ENCODE measurements around the gene FLT1.

Gene FLT1

DNA sequence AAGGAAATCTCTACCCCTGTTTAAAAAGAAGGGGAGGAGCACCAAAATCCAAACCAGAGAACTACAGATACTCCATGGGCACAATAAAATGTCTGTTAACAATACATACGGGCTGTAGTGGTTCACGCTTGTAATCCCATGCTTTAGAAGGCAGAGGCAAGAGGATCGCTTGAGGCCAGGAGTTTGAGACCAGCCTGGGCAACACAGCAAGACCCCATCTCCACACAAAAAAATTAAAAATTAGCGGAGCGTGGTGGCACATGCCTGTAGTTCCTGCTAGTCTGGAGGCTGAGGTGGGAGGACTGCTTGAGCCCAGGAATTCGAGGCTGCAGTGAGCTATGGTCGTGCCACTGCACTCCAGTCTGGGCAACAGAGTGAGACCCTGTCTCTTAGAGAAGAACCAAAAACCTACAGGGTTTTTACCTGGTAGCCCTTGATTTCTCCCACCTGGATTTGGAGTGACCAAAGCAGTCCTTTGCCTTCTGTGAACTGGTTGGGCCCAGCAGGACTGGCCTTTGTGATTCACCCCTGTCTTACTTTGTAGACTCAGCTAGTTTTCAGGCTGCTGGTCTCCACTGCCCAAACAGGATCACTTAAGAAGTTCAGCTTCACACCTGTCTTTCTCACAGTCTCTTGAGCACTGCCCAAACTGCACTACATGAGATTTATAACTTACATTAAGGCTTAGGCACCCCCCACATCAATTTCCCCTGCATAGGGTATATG is 38.7 kb upstream of the FLT1 start:
- no peaks in the 10 kb centered on the region for H3K27me3 ChIP-seq (ENCODE audit: low read depth)

DNA sequence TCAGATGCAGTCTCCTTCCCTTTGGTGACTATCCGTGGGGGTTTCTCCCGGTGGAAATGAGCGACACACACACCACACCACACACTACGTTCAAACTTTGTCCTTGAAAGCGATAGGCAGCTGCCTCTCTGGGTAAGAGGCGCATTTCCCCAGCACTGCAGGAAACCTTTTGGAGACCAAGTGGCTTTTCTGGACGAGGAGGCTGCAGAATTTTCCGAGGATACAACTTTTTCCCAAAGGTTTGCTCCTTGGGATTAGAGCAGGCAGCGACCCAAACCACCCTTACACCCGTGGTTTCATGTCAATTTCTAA is 38.2 kb upstream of the FLT1 start:
- in situ Hi-C loops (cut with MboI; ENCODE audit: low sequenced_read_pairs): no loop called here
- Histone ChIP-seq H3K27me3 (ENCODE audit: low read depth) (no peaks in the 10 kb centered on the region), H3K4me3 (peak overlapping the region; percentile 29), H3K9me3 (peaks cover 4% of the 10 kb centered on the region; the same call in 1 of the 2 replicates), H3K4me1 (peaks cover 17% of the 10 kb centered on the region), H3K36me3 (replicated peaks) (no peaks in the 10 kb centered on the region)
- no peak for DNase-seq (ENCODE audit: low spot score in 2 of 2)

More for the DNA sequence above, 38.7 kb upstream of the FLT1 start:
- peaks cover 17% of the 10 kb centered on the region for H3K4me1 ChIP-seq
- no peak overlapping the region for H3K4me3 ChIP-seq
- DNase-seq (ENCODE audit: low spot score in 2 of 2): no peak
- in situ Hi-C loops (cut with MboI; ENCODE audit: low sequenced_read_pairs): no loop called here
- no peaks in the 10 kb centered on the region for H3K36me3 ChIP-seq (replicated peaks)
- H3K9me3 ChIP-seq: peaks cover 4% of the 10 kb centered on the region; the same call in 1 of the 2 replicates

DNA sequence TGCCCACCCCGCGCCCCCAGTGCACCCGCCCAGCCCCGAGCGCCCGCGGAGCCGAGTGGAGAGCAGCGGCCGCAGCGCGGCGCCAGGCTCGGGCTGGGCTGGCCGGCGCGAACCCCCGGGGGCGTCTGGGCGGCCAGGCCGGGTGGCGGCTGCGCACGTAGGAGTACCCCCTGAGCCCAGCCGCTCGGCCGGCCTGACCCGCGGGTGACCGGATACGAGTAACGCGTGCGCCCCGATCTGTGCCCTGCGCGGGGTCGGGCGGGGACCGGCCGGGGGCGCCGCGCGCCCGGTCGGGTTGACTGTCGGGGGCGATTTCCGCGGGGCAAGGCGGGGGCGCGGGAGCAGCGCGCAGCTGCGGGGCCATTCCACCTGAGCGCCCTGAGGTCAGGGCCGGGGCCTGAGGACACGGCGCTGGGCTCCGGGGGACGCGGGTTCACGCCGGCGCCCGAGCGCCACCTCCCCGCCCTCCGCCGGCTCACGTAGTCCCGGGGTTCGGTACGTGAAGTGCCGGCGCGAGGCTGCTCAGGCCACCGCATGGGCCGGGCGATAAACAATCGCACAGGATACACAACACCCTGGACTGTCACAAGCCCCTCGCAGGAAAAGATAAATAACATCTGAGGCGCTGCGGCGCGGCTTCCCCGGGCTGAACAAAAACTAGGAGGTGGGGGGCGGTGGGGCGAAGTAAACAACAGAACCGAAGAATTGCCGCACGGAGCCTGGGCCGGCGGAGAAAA is 37.6 kb upstream of the FLT1 start:
- in situ Hi-C loops (cut with MboI; ENCODE audit: low sequenced_read_pairs): no loop called here

DNA sequence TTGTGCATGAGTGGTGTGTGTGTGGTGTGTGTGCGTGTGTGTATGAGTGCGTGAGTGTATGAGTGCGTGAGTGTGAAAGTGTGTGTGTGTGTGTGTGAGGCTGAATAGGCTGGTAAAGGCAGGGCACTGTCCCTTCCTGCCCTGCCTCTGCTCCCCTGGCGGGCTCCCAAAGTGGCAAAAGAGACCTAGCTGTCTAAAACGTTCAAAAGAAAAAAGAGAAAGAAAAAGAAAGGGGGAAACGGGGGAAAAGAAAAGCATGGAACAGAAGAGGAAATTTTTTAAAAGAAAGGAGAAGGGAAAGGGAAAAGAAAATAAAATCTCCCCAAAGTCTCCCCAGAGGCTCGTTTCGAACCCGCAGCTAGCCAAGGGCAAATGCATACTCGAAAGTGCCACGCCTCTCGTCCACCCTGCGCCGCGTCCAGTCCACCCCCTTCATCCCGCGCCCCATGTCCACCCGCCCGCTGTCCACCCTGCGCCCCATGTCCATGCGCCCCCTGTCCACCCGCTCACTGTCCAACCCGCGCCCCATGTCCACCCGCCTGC is 37.0 kb upstream of the FLT1 start:
- H3K9me3 ChIP-seq: peaks cover 4% of the 10 kb centered on the region; the same call in 1 of the 2 replicates
- H3K36me3 ChIP-seq (replicated peaks): no peaks in the 10 kb centered on the region
- peaks cover 17% of the 10 kb centered on the region for H3K4me1 ChIP-seq
- peak overlapping the region; percentile 29 for H3K4me3 ChIP-seq
- no peaks in the 10 kb centered on the region for H3K27me3 ChIP-seq (ENCODE audit: low read depth)
- in situ Hi-C loops (cut with MboI; ENCODE audit: low sequenced_read_pairs): no loop called here
- peak in 1 of 2 experiments; percentile 12 for DNase-seq (ENCODE audit: low spot score in 2 of 2)

More for the DNA sequence above, 37.6 kb upstream of the FLT1 start:
- H3K27me3 ChIP-seq (ENCODE audit: low read depth): no peaks in the 10 kb centered on the region
- H3K4me1 ChIP-seq: peaks cover 17% of the 10 kb centered on the region
- peak in 1 of 2 experiments; percentile 56 for DNase-seq (ENCODE audit: low spot score in 2 of 2)
- peak overlapping the region; percentile 29 for H3K4me3 ChIP-seq
- H3K9me3 ChIP-seq: peaks cover 4% of the 10 kb centered on the region; the same call in 1 of the 2 replicates
- no peaks in the 10 kb centered on the region for H3K36me3 ChIP-seq (replicated peaks)

DNA sequence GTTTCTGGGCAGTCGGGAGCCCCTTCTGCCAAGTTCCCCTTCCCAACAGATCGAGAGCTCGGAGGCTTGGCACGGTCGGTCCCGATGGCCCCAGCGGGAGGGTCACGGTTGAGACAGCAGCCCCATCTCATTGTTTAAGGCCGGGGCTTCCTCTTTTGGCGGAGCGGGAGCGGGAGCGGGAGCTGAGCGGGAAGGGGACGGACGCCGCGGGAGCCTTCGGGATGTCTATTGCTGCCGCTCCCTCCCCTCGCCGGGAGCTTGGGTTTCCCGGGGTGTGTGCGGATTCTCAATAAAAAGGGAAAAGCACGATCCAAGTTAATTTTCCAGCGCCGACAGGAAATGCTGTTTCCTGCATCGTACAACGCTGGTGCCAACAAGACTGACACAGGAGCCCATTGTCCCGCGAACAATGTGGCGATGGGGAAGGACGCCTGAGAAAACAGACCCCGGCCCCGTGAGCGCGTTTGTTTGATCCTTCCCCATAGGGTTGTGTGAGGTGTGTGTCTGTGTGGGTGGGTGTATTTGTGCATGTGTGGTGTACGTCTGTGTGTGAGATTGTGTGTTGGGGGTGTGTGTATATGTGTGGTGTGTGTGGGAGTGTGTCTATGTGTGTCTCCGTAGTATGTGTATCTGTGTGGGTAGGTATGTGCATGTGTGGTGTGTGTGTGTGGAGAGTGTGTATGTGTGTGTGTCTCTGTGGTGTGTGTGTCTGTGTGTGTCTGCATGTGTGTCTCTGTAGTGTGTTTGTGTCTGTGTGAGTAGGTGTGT is 36.3 kb upstream of the FLT1 start:
- Histone ChIP-seq H3K27me3 (ENCODE audit: low read depth) (no peaks in the 10 kb centered on the region), H3K4me3 (peak overlapping the region; percentile 29), H3K36me3 (replicated peaks) (no peaks in the 10 kb centered on the region), H3K9me3 (peaks cover 4% of the 10 kb centered on the region; the same call in 1 of the 2 replicates), H3K4me1 (peaks cover 14% of the 10 kb centered on the region)
- in situ Hi-C loops (cut with MboI; ENCODE audit: low sequenced_read_pairs): no loop called here
- peak; percentile 26 to 51 for DNase-seq (ENCODE audit: low spot score in 2 of 2)

DNA sequence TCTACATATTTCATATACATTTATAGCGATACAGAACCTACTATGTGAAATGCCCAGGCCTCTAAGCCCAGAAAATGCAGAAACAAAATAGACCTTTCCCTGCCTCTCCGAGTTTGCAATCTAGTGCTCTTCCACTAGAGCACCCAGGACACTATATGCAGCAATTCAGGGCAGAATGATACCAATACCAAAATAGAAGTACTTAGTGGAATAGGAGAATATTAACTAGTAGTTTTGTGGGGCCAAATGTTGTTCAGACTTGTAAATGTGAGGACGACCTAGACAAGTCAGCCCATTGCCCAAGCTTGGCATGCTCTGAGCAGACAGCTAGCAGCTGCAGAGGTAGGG is 35.8 kb upstream of the FLT1 start:
- no peaks in the 10 kb centered on the region for H3K36me3 ChIP-seq (replicated peaks)
- DNase-seq (ENCODE audit: low spot score in 2 of 2): peak in 1 of 2 experiments; percentile 7
- peak overlapping the region; percentile 29 for H3K4me3 ChIP-seq
- no peaks in the 10 kb centered on the region for H3K27me3 ChIP-seq (ENCODE audit: low read depth)
- peaks cover 14% of the 10 kb centered on the region for H3K4me1 ChIP-seq
- in situ Hi-C loops (cut with MboI; ENCODE audit: low sequenced_read_pairs): no loop called here
- H3K9me3 ChIP-seq: peaks cover under 1% of the 10 kb centered on the region; the same call in 1 of the 2 replicates

DNA sequence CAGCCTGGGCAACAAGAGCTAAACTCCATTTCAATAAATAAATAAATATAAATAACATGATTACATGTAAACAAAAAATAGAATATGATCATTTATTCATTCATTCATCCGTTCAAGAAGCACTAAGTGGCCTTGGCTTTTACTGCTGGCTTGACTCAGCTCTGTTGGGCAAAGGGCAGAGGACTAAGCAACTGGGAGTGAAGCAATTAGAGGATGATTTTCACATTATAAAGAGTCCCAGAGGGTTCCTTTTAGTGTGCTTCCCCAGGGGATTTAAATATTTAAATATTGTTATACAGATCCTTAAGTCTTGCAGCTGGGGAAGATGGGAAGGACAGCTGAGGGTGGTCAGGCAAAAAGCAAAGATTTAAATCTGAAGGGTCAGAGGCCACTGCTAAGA is 34.9 kb upstream of the FLT1 start:
- peaks cover 14% of the 10 kb centered on the region for H3K4me1 ChIP-seq
- no peaks in the 10 kb centered on the region for H3K36me3 ChIP-seq (replicated peaks)
- no peak overlapping the region for H3K4me3 ChIP-seq
- in situ Hi-C loops (cut with MboI; ENCODE audit: low sequenced_read_pairs): no loop called here
- DNase-seq (ENCODE audit: low spot score in 2 of 2): no peak
- H3K27me3 ChIP-seq (ENCODE audit: low read depth): no peaks in the 10 kb centered on the region
- H3K9me3 ChIP-seq: no peaks in the 10 kb centered on the region

DNA sequence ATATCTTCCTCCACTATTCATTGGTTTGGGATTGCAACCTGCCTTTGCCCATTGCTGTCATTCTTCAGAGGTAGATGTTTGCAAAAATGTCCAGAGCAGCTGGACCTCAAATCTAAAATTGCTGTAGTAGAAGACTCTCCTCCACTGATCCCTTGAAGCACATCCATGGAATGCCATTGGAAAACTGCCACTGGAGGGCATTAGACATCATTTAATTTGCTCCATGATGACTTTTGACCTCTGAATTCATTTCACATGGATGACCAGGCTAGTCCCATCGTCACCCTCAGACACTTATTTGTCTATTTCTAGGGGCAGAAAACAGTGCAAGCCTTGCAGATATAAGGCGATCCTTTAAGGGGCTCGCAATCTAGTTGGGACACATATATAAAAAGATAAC is 33.9 kb upstream of the FLT1 start:
- Histone ChIP-seq H3K27me3 (ENCODE audit: low read depth) (no peaks in the 10 kb centered on the region), H3K4me3 (no peak overlapping the region), H3K9me3 (no peaks in the 10 kb centered on the region), H3K4me1 (peaks cover 14% of the 10 kb centered on the region), H3K36me3 (replicated peaks) (no peaks in the 10 kb centered on the region)
- in situ Hi-C loops (cut with MboI; ENCODE audit: low sequenced_read_pairs): no loop called here
- DNase-seq (ENCODE audit: low spot score in 2 of 2): no peak

DNA sequence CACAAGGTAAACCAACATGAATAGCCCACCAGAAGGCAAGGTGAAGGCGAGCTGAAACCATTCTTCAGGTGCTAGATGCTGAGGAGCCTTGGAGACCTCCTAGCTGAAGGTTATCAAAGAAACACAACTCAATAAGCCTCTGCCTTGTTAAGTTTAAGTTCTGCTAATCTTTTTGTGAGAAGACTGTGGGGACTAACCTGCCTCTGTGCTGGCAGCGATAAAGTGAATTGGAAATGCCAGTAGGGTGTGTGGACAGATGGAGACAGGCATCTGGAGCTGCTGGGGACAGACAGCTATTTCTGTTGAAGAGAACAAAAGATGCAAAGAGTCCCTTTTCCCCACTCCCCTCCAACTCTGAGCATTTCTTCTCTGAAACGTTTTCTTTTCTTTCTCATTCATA is 33.5 kb upstream of the FLT1 start:
- DNase-seq (ENCODE audit: low spot score in 2 of 2): no peak
- Histone ChIP-seq H3K27me3 (ENCODE audit: low read depth) (no peaks in the 10 kb centered on the region), H3K4me3 (no peak overlapping the region), H3K9me3 (no peaks in the 10 kb centered on the region), H3K4me1 (peaks cover 14% of the 10 kb centered on the region), H3K36me3 (replicated peaks) (no peaks in the 10 kb centered on the region)
- in situ Hi-C loops (cut with MboI; ENCODE audit: low sequenced_read_pairs): no loop called here

DNA sequence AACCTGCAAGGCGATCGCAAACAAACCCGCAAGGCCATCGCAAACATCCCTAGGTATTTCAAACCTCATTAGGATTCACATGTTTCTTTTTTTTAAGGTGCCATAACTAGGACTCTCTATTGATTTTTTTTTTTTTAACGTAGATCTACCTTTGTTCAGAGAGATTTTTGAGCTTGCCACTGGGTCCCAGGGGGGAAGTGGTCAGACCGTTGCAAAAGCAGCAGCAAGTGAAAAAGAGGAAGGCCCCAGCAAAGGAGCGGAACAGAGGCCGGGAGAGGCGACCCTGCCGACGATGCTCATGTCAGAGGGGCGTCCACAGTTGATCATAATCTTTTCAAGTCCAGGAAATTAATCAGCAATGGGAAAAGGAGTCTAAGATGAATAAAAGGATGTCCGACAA is 32.7 kb upstream of the FLT1 start:
- no peaks in the 10 kb centered on the region for H3K9me3 ChIP-seq
- no peak for DNase-seq (ENCODE audit: low spot score in 2 of 2)
- in situ Hi-C loops (cut with MboI; ENCODE audit: low sequenced_read_pairs): no loop called here
- no peaks in the 10 kb centered on the region for H3K27me3 ChIP-seq (ENCODE audit: low read depth)
- H3K36me3 ChIP-seq (replicated peaks): no peaks in the 10 kb centered on the region
- no peak overlapping the region for H3K4me3 ChIP-seq
- peaks cover 14% of the 10 kb centered on the region for H3K4me1 ChIP-seq

DNA sequence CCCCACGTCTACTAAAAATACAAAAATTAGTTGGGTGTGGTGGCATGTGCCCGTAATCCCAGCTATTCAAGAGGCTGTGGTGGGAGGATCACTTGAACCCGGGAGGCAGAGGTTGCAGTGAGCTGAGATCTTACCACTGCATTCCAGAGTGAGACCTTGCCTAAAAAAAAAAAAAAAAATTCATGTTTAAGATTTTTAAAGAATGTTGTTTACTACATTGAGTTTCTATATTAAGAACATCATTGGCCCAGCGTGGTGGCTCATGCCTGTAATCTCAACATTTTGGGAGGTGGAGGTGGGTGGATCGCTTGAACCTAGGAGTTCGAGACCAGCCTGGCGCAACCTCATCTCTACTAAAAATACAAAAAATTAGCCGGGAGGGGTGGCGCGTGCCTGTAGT is 31.9 kb upstream of the FLT1 start:
- DNase-seq (ENCODE audit: low spot score in 2 of 2): no peak
- in situ Hi-C loops (cut with MboI; ENCODE audit: low sequenced_read_pairs): no loop called here
- Histone ChIP-seq H3K4me3 (no peak overlapping the region), H3K36me3 (replicated peaks) (no peaks in the 10 kb centered on the region), H3K9me3 (no peaks in the 10 kb centered on the region), H3K4me1 (peaks cover 12% of the 10 kb centered on the region), H3K27me3 (ENCODE audit: low read depth) (no peaks in the 10 kb centered on the region)

DNA sequence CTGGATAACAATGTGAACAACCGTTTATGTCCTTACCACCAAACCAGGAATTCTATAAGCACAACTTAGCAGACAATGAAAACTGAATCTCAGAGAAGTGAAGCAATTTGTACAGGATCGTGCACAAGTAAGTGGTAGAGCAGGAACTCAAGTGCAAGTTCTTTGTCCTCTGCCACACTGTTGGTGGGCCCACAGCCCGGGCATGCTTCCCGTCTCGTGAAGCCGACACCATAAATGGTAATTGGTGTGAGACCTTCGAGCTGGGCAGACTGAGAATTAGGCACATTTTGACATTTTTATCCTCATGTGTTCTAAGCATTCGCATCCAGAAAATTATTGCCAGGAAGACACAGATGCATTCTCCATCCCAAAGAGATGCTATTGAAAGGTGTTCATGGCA is 27.9 kb upstream of the FLT1 start:
- Histone ChIP-seq H3K4me3 (no peak overlapping the region), H3K9me3 (no peaks in the 10 kb centered on the region), H3K4me1 (no peaks in the 10 kb centered on the region; the same call in 1 of the 2 replicates), H3K27me3 (ENCODE audit: low read depth) (peaks cover 4% of the 10 kb centered on the region; the same call in 1 of the 2 replicates), H3K36me3 (replicated peaks) (no peaks in the 10 kb centered on the region)
- in situ Hi-C loops (cut with MboI; ENCODE audit: low sequenced_read_pairs): no loop called here
- DNase-seq (ENCODE audit: low spot score in 2 of 2): no peak

DNA sequence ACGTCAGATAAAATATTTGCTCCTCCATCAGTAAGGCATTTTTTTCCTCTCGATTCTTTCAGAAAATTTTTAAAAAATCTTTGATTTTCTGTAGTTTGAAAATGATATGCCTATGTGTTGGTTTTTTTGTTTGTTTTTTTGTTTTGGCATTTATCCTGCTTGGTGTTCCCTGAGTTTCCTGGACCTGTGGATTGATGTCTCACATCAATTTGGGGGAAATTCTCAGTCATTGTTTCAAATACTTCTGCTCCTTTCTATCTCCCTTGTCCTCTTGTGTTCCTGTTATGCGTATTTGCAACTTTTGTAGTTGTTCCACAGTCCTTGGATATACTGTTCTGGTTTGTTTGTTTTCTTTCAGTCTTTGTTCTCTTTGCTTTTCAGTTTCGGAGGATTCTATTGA is 18.8 kb upstream of the FLT1 start:
- Histone ChIP-seq H3K4me3 (no peak overlapping the region), H3K27me3 (ENCODE audit: low read depth) (no peaks in the 10 kb centered on the region), H3K9me3 (no peaks in the 10 kb centered on the region), H3K36me3 (replicated peaks) (no peaks in the 10 kb centered on the region), H3K4me1 (no peaks in the 10 kb centered on the region)
- no peak for DNase-seq (ENCODE audit: low spot score in 2 of 2)
- in situ Hi-C loops (cut with MboI; ENCODE audit: low sequenced_read_pairs): no loop called here

DNA sequence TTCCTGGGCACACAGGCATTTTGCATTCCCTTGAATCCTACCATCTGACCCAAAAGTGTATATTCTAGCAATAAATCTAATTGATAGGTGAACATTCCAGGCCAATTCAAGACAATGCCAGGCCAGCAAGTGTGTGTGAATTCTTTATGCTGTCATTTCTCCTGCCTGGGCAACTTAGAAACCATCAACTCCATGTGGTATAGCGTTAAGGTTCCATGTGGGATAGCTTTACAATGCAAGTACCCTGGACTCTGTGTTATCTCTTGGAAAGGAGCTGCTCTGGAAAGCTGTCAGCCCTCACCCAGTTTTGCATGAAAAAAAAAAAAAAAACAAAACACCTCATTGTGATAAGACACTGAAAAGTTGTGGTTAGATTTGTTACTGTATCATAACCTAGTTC is 15.6 kb upstream of the FLT1 start:
- H3K4me3 ChIP-seq: no peak overlapping the region
- in situ Hi-C loops (cut with MboI; ENCODE audit: low sequenced_read_pairs): no loop called here
- no peaks in the 10 kb centered on the region for H3K9me3 ChIP-seq
- H3K4me1 ChIP-seq: no peaks in the 10 kb centered on the region
- H3K27me3 ChIP-seq (ENCODE audit: low read depth): no peaks in the 10 kb centered on the region
- no peak for DNase-seq (ENCODE audit: low spot score in 2 of 2)
- H3K36me3 ChIP-seq (replicated peaks): no peaks in the 10 kb centered on the region
